Suprapubic skin (tissue), 4 donors: ENCODE measurements around the gene FAM161B. TPM values are rescaled to one million over a fixed set of nuclear protein-coding genes. Genes with fewer than 3 reads are reported as not detected.

Experiments
- DNase-seq, 2 donors: peaks; one replicate each; pipeline ENCODE4 v3.0.0-alpha.2; 2019; ENCODE audit warnings: low spot score in 2 of 2
- H3K27ac ChIP-seq: fragments of 200-600 bp; sonication (generic); one replicate; pipeline ENCODE4 v1.5.1; 2019
- H3K27me3 ChIP-seq: fragments of 200-600 bp; sonication (generic); one replicate; pipeline ENCODE4 v1.5.1; 2019
- H3K36me3 ChIP-seq: fragments of 200-600 bp; sonication (generic); one replicate; pipeline ENCODE4 v1.5.1; 2019
- H3K4me1 ChIP-seq: fragments of 200-600 bp; sonication (generic); one replicate; pipeline ENCODE4 v1.5.1; 2019
- H3K4me3 ChIP-seq: fragments of 200-600 bp; sonication (generic); one replicate; pipeline ENCODE4 v1.5.1; 2019; ENCODE audit warnings: mild to moderate bottlenecking
- H3K9me3 ChIP-seq: fragments of 200-600 bp; sonication (generic); one replicate; pipeline ENCODE4 v1.5.1; 2019
- EP300 ChIP-seq: sonication (generic); formaldehyde crosslinking; IDR thresholded peaks from one replicate; pipeline ENCODE4 v1.6.1; 2017; ENCODE audit warnings: antibody characterized with exemption
- POLR2A ChIP-seq, 2 donors: fragments of 450-650 bp; IDR thresholded peaks; one replicate each; pipeline ENCODE4 v1.6.1; 2017; ENCODE audit warnings: antibody characterized with exemption in 2 of 2, mild to moderate bottlenecking in 2 of 2, moderate library complexity in 2 of 2
- POLR2AphosphoS5 ChIP-seq, 3 donors: sonication (generic); formaldehyde crosslinking; IDR thresholded peaks; one replicate each; pipeline ENCODE4 v1.6.1; 2017; ENCODE audit warnings: antibody characterized with exemption in 3 of 3
- WGBS: methylation state at CpG from one replicate; pipeline ENCODE4 v1.1.5; 2018; 5-methylcytosine and 5-hydroxymethylcytosine counted together
- total RNA-seq, 4 donors: library from RNA; depleted of rRNA; stranded (reverse); fragments of >200 nt; gene quantifications; one replicate each; pipeline ENCODE4 v1.1.0, GENCODE V29; 2016
- TF ChIP-seq, protein P1 (sequence below), 2 donors: fragments of 200-600 bp in 1 of 2; fragments of 450-650 bp in 1 of 2; sonication (generic) in 1 of 2; IDR thresholded peaks; one replicate each; pipeline ENCODE4 v1.5.1; 2016 to 2019; ENCODE audit warnings: antibody characterized with exemption in 2 of 2, mild to moderate bottlenecking in 1 of 2, moderate library complexity in 1 of 2

The FAM161B gene
- total RNA-seq, 4 donors from 2014 or later = 2.1 to 4.7 (median 3.5) TPM

- Histone ChIP-seq H3K4me1 (peaks cover 7% of the 10 kb centered on the region), H3K4me3 (no peak overlapping the region), H3K36me3 (peaks cover 34% of the 10 kb centered on the region), H3K27me3 (no peaks in the 10 kb centered on the region), H3K27ac (no peak overlapping the region), H3K9me3 (no peaks in the 10 kb centered on the region)
- DNase-seq = no peak
- TF ChIP-seq, protein P1, sequence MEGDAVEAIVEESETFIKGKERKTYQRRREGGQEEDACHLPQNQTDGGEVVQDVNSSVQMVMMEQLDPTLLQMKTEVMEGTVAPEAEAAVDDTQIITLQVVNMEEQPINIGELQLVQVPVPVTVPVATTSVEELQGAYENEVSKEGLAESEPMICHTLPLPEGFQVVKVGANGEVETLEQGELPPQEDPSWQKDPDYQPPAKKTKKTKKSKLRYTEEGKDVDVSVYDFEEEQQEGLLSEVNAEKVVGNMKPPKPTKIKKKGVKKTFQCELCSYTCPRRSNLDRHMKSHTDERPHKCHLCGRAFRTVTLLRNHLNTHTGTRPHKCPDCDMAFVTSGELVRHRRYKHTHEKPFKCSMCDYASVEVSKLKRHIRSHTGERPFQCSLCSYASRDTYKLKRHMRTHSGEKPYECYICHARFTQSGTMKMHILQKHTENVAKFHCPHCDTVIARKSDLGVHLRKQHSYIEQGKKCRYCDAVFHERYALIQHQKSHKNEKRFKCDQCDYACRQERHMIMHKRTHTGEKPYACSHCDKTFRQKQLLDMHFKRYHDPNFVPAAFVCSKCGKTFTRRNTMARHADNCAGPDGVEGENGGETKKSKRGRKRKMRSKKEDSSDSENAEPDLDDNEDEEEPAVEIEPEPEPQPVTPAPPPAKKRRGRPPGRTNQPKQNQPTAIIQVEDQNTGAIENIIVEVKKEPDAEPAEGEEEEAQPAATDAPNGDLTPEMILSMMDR (IDR thresholded peaks at IDR 0.05) = no peak
- TF ChIP-seq POLR2AphosphoS5 (IDR thresholded peaks at IDR 0.05) (no peak), EP300 (no peak), POLR2A (IDR thresholded peaks at IDR 0.05) (no peak)
- 92% methylated on average over 16 of the region's 17 CpGs for WGBS
Measured at GRCh38 chr14:73944432-73945158, 5.3 kb downstream of the FAM161B start.

GRCh38 chr14:73943083-73943482 lies 6.8 kb downstream of the FAM161B start:
- no peaks in the 10 kb centered on the region for H3K27me3 ChIP-seq
- H3K27ac ChIP-seq = no peak overlapping the region
- no peaks in the 10 kb centered on the region for H3K4me1 ChIP-seq
- no peak for TF ChIP-seq EP300
- TF ChIP-seq POLR2A (IDR thresholded peaks at IDR 0.05) = no peak
- no peak for TF ChIP-seq POLR2AphosphoS5 (IDR thresholded peaks at IDR 0.05)
- TF ChIP-seq, protein P1 (IDR thresholded peaks at IDR 0.05) = no peak
- no peaks in the 10 kb centered on the region for H3K9me3 ChIP-seq
- no peak overlapping the region for H3K4me3 ChIP-seq
- no peak for DNase-seq
- peaks cover 34% of the 10 kb centered on the region for H3K36me3 ChIP-seq
- WGBS = 50% methylated on average over 4 of the region's 4 CpGs

DNA sequence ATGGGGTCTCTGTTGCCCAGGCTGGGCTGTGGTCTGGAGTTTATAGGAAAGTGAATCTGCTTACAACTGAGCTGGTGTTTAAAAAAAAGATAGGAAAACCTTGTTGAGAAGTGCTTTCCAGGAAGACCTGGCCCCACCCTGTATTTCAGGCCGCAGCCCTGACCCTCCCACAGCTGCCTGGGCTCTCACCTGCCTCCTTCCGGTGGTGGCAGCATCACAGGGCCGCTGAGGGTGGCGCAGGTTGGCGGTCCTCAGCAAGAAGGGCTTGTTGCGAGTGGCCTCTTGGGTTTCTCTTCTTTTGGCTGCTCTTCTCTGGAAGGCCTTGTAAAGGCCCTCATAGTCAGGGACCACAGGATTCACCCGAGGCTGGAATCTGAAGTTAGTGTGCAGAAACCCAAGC lies 7.7 kb downstream of the FAM161B start:
- H3K4me1 ChIP-seq = no peaks in the 10 kb centered on the region
- H3K27me3 ChIP-seq = no peaks in the 10 kb centered on the region
- no peak for DNase-seq
- H3K27ac ChIP-seq = no peak overlapping the region
- peaks cover 43% of the 10 kb centered on the region for H3K36me3 ChIP-seq
- no peak overlapping the region for H3K4me3 ChIP-seq
- TF ChIP-seq EP300 = no peak
- TF ChIP-seq, protein P1 (IDR thresholded peaks at IDR 0.05) = no peak
- TF ChIP-seq POLR2A (IDR thresholded peaks at IDR 0.05) = no peak
- no peak for TF ChIP-seq POLR2AphosphoS5 (IDR thresholded peaks at IDR 0.05)
- H3K9me3 ChIP-seq = no peaks in the 10 kb centered on the region
- WGBS = 83% methylated on average over 2 of the region's 7 CpGs

GRCh38 chr14:73937012-73937411 lies 12.9 kb downstream of the FAM161B start:
- 95% methylated on average over 2 of the region's 2 CpGs for WGBS
- H3K27me3 ChIP-seq = no peaks in the 10 kb centered on the region

GRCh38 chr14:73936548-73936947 lies 13.3 kb downstream of the FAM161B start:
- no peak overlapping the region for H3K4me3 ChIP-seq
- WGBS = 87% methylated on average over 1 of the region's 1 CpG
- H3K27ac ChIP-seq = no peak overlapping the region
- no peaks in the 10 kb centered on the region for H3K4me1 ChIP-seq
- H3K36me3 ChIP-seq = peaks cover 53% of the 10 kb centered on the region
- no peak for TF ChIP-seq POLR2AphosphoS5 (IDR thresholded peaks at IDR 0.05)
- TF ChIP-seq EP300 = no peak
- TF ChIP-seq, protein P1 (IDR thresholded peaks at IDR 0.05) = no peak
- TF ChIP-seq POLR2A (IDR thresholded peaks at IDR 0.05) = no peak
- no peak for DNase-seq
- no peaks in the 10 kb centered on the region for H3K27me3 ChIP-seq
- H3K9me3 ChIP-seq = no peaks in the 10 kb centered on the region

More at GRCh38 chr14:73937012-73937411, 12.9 kb downstream of the FAM161B start:
- H3K36me3 ChIP-seq = peaks cover 49% of the 10 kb centered on the region
- TF ChIP-seq EP300 = no peak
- TF ChIP-seq, protein P1 (IDR thresholded peaks at IDR 0.05) = no peak
- no peak for TF ChIP-seq POLR2AphosphoS5 (IDR thresholded peaks at IDR 0.05)
- no peak for TF ChIP-seq POLR2A (IDR thresholded peaks at IDR 0.05)
- H3K27ac ChIP-seq = no peak overlapping the region
- no peak overlapping the region for H3K4me3 ChIP-seq
- no peak for DNase-seq
- no peaks in the 10 kb centered on the region for H3K9me3 ChIP-seq
- H3K4me1 ChIP-seq = no peaks in the 10 kb centered on the region
